Activated B cell treated with CpG ODN at 0.5 μM for 24 hours (primary cell): ENCODE measurements around the gene NPL. TPM values are rescaled to one million over a fixed set of nuclear protein-coding genes. Genes with fewer than 3 reads are reported as not detected.

Experiments used
- ATAC-seq: fragments of 200-7000 bp; cut with Tn5 transposase; one replicate; pipeline ENCODE4 v1.10.0; 2021; ENCODE audit warnings: low read depth, mild to moderate bottlenecking, moderate library complexity
- CTCF ChIA-PET: fragments of 350-600 bp; sonication (Branson Sonifier 250); formaldehyde crosslinking; loops from one replicate; lab custom pipeline; 2021; ENCODE audit warnings: antibody characterized with exemption; lab: Charles Lee
- POLR2A ChIA-PET: fragments of 350-600 bp; sonication (Branson Sonifier 250); formaldehyde crosslinking; loops from one replicate; lab custom pipeline; 2021; ENCODE audit warnings: antibody characterized with exemption; lab: Charles Lee
- DNase-seq: peaks from one replicate; pipeline ENCODE4 v3.0.0; 2022
- H3K27ac Mint-ChIP-seq: one replicate; pipeline ENCODE4 v1.8.0; 2020; ENCODE audit warnings: mixed read lengths
- H3K27me3 Mint-ChIP-seq: one replicate; pipeline ENCODE4 v1.8.0; 2021; ENCODE audit warnings: mixed read lengths
- H3K36me3 Mint-ChIP-seq: one replicate; pipeline ENCODE4 v1.8.0; 2021; ENCODE audit warnings: low read depth, mixed read lengths
- H3K4me1 Mint-ChIP-seq: one replicate; pipeline ENCODE4 v1.8.0; 2021; ENCODE audit warnings: mixed read lengths
- H3K4me3 Mint-ChIP-seq: one replicate; pipeline ENCODE4 v1.8.0; 2020; ENCODE audit warnings: mild to moderate bottlenecking, mixed read lengths
- H3K9me3 Mint-ChIP-seq: one replicate; pipeline ENCODE4 v1.8.0; 2020; ENCODE audit warnings: mixed read lengths
- CTCF ChIP-seq: fragments of 200-600 bp; IDR thresholded peaks from one replicate; pipeline ENCODE4 v1.8.0; 2022; ENCODE audit warnings: antibody characterized with exemption, mild to moderate bottlenecking
- intact Hi-C: fragments of 100-400 bp; cut with micrococcal nuclease; formaldehyde crosslinking; loops from one replicate; pipeline ENCODE4 v1.15.1; 2024
- total RNA-seq: library from RNA; stranded (reverse); gene quantifications from 2 replicates; pipeline ENCODE4 v1.2.3, GENCODE V29; 2022

The NPL gene
- total RNA-seq, 1 donor from 2014 or later, result 2.9 TPM

- CTCF ChIA-PET, result interaction anchor here (0.8 to 11.3 kb wide), 16 partner anchors 10 to 339 kb away, joined by 3 to 562 read pairs (median 6); partner anchors contain the start of genes RGS16 and RNASEL
- Mint-ChIP-seq H3K4me3 (no peak overlapping the region), H3K27ac (no peak overlapping the region), H3K9me3 (no peaks in the 10 kb centered on the region), H3K36me3 (no peaks in the 10 kb centered on the region), H3K27me3 (no peaks in the 10 kb centered on the region), H3K4me1 (peaks cover 10% of the 10 kb centered on the region)
- no peak for DNase-seq
- POLR2A ChIA-PET, result interaction anchor here (0.6 to 2.2 kb wide), 4 partner anchors 10 to 187 kb away, joined by 3 to 29 read pairs (median 4); no protein-coding TSS in a partner anchor
- no peak for TF ChIP-seq CTCF
- no peak for ATAC-seq
- intact Hi-C loops, result loop anchor here (5.0 kb wide), 1 partner anchor 696 kb away; no protein-coding TSS in a partner anchor
These were observed 6.5 kb upstream of the NPL start for GRCh38 chr1:182783068-182783467.

GRCh38 chr1:182784556-182785171, 4.9 kb upstream of the NPL start:
- ChIA-PET POLR2A (interaction anchor here (0.9 kb wide), 1 partner anchor 183 kb away, joined by 5 read pairs; no protein-coding TSS in a partner anchor), CTCF (interaction anchor here (0.7 to 11.3 kb wide), 17 partner anchors 15 to 641 kb away, joined by 3 to 562 read pairs (median 3); partner anchors contain the start of gene RGS16)
- no peak overlapping the region for H3K4me3 Mint-ChIP-seq
- H3K4me1 Mint-ChIP-seq, result peaks cover 15% of the 10 kb centered on the region
- DNase-seq, result no peak
- no peak overlapping the region for H3K27ac Mint-ChIP-seq
- no peaks in the 10 kb centered on the region for H3K36me3 Mint-ChIP-seq
- peak; percentile 84 for TF ChIP-seq CTCF
- intact Hi-C loops, result loop anchor here (1.0 to 5.0 kb wide), 5 partner anchors 183 to 858 kb away; no protein-coding TSS in a partner anchor
- ATAC-seq, result no peak
- no peaks in the 10 kb centered on the region for H3K27me3 Mint-ChIP-seq
- H3K9me3 Mint-ChIP-seq, result no peaks in the 10 kb centered on the region

GRCh38 chr1:182785181-182785580, 4.4 kb upstream of the NPL start:
- H3K27ac Mint-ChIP-seq, result no peak overlapping the region
- H3K27me3 Mint-ChIP-seq, result no peaks in the 10 kb centered on the region
- DNase-seq, result no peak
- ChIA-PET CTCF (interaction anchor here (0.7 to 11.3 kb wide), 16 partner anchors 15 to 641 kb away, joined by 3 to 562 read pairs (median 3); partner anchors contain the start of gene RGS16), POLR2A (interaction anchor here (0.9 kb wide), 1 partner anchor 184 kb away, joined by 5 read pairs; no protein-coding TSS in a partner anchor)
- intact Hi-C loops, result loop anchor here (5.0 kb wide), 2 partner anchors 643 to 857 kb away; no protein-coding TSS in a partner anchor
- H3K9me3 Mint-ChIP-seq, result no peaks in the 10 kb centered on the region
- H3K36me3 Mint-ChIP-seq, result no peaks in the 10 kb centered on the region
- H3K4me3 Mint-ChIP-seq, result no peak overlapping the region
- ATAC-seq, result no peak
- H3K4me1 Mint-ChIP-seq, result peaks cover 21% of the 10 kb centered on the region
- TF ChIP-seq CTCF, result no peak

- H3K27me3 Mint-ChIP-seq, result no peaks in the 10 kb centered on the region
- TF ChIP-seq CTCF, result no peak
- no peaks in the 10 kb centered on the region for H3K36me3 Mint-ChIP-seq
- DNase-seq (no peak), ATAC-seq (no peak)
- H3K27ac Mint-ChIP-seq, result no peak overlapping the region
- H3K9me3 Mint-ChIP-seq, result no peaks in the 10 kb centered on the region
- ChIA-PET CTCF (interaction anchor here (0.7 to 11.3 kb wide), 6 partner anchors 10 to 643 kb away, joined by 3 to 562 read pairs (median 4); partner anchors contain the start of gene RGS16), POLR2A (interaction anchor here (1.1 to 1.2 kb wide), 2 partner anchors 183 to 185 kb away, joined by 3 read pairs; no protein-coding TSS in a partner anchor)
- H3K4me3 Mint-ChIP-seq, result no peak overlapping the region
- H3K4me1 Mint-ChIP-seq, result peaks cover 22% of the 10 kb centered on the region
- intact Hi-C loops, result loop anchor here (2.0 to 5.0 kb wide), 3 partner anchors 390 to 856 kb away; no protein-coding TSS in a partner anchor
These were observed 3.2 kb upstream of the NPL start for GRCh38 chr1:182786223-182786994.
